HG03039 (cell line): ENCODE data around the gene CAB39L.
"Not testable (repeated sequence)": the region's sequence is repeated elsewhere in the genome, so short reads cannot be mapped to it uniquely, and the experiment has no call there.

Source experiments
- ATAC-seq: cut with Tn5 transposase; IDR thresholded peaks from one replicate; pipeline ENCODE4 v1.9.1; 2021; ENCODE audit warnings: mild to moderate bottlenecking, moderate library complexity; ENCODE audit not compliant: unreplicated experiment

Gene CAB39L

GRCh38 chr13:49294723-49295122 is 149.1 kb downstream of the CAB39L start:
- not testable (repeated sequence) for ATAC-seq

DNA sequence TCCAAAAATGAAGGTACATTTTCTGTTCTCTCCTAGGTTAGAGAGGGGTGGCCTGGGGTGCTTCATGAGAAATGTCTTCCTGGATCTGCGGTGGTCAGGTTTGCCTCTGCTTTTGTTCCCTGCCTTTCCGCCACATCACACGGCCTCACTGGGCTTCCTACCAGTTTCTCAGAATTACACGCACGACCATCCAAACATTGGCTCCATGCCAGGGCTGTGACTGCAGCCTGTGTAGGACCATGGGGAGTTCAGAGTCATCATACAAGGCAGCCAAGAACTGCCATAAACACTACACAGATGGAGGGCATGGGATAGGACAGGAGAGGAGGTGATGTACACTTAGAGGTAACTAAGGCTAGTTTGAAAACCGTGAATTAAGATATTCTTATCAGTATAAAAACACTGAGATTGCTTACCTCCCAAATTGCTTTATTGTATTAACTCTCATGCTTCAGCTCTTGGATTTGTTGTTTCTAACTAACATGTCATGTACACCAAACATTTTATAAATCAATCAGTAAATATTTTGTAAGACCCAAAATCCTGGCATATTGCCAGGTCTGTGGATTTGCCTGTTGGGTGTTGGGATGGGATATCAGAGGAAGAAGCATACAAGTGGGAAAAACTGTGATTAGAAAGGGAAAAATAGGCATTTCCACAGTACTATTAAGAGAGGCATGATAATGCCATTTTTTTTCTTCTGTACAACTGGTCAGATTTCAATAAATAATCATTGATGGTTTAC is 150.9 kb downstream of the CAB39L start:
- no peak for ATAC-seq

DNA sequence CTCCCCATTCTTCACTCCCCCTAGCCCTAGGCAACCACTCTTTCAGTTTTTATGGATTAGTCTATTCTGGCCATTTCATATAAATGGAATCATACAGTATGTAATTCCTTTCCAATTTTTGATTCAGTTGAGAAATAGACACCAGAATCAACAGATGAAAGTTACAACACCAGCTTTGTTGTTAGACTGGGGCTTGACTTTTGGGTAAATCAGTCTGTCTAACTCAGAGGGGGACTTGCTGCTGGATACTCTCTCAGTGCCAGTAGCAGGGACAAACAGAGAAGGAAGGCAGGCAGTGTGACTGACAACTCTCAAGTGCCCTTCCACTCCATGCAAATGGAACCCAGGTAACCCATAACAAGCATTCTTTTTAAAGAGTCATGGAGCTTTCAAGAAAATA is 155.4 kb downstream of the CAB39L start:
- ATAC-seq = no peak

- ATAC-seq = no peak
Measured at GRCh38 chr13:49287995-49288394, 155.9 kb downstream of the CAB39L start.

- ATAC-seq = no peak
Measured at GRCh38 chr13:49279885-49280284, 164.0 kb downstream of the CAB39L start.

- ATAC-seq = no peak
Measured at GRCh38 chr13:49279112-49279511, 164.8 kb downstream of the CAB39L start.

- ATAC-seq = no peak
Measured at GRCh38 chr13:49278211-49278610, 165.7 kb downstream of the CAB39L start.

DNA sequence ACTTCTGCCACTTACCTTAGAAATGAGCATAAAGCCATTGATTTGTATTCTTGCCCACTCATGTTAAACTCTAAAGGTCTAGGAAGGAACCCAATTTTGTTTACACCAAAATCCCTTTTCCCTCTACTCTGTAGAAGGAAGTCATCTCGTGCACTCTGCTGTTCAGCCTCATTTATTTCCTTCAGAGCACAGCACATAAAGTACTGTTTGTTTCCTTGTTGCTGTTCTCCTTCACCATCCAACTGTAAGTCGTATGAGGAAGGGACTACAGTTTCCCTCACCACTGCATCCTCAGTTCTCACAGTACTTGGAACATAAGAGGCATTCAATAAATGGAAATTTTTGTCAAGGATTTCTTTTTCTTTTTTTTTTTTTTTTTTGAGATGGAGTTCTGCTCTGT is 171.6 kb downstream of the CAB39L start:
- no peak for ATAC-seq

GRCh38 chr13:49271264-49271663 is 172.6 kb downstream of the CAB39L start:
- no peak for ATAC-seq

DNA sequence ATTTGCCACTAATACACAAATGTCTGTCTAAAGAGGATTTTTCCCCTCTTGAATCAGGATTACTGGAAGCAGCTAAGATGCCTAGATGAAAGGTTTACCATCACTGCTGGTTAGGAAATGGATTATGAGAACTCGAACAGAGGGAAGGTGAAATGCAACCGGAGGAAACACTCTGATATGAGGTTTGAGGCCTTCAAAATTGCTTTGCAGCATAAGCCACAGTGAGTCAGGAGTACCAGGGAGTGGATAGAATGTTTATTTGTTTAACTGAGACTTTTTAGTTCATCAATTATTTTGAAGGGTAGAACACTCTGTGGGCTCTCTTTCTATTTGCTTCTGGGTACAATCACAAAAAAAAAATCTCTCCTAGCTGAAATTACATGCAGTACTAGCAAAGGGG is 178.0 kb downstream of the CAB39L start:
- ATAC-seq = no peak

GRCh38 chr13:49262634-49263033 is 181.2 kb downstream of the CAB39L start:
- no peak for ATAC-seq

DNA sequence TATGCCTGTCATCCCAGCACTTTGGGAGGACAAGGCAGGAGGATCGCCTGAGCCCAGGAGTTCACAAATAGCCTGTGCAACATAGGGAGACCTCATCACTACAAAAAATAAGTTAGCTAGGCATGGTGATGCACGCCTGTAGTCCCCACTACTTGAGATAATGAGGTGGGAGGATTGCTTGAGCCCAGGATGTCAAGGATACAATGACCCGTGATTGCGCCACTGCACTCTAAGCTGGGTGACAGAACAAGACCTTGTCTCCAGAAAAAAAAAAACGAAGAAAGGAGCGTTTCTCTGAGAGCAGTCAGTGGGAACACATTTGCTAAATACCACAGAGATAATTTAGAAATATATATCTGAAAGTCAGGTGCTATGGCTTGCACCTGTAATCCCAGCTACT is 184.3 kb downstream of the CAB39L start:
- no peak for ATAC-seq
